ACC112 (cell line): Measurements from ENCODE around the gene LYPD1.

ENCODE experiments used
- H2AFZ ChIP-seq: fragments of 200-600 bp; sonication (generic); one replicate; pipeline ENCODE4 v1.6.0; 2017; ENCODE audit warnings: antibody characterized with exemption, low read length; ENCODE audit not compliant: unreplicated experiment
- H3K27ac ChIP-seq: fragments of 200-600 bp; sonication (generic); 2 replicates; pipeline ENCODE4 v1.5.1; 2014; ENCODE audit warnings: low read depth, mild to moderate bottlenecking, antibody characterized with exemption, low read length, moderate library complexity
- H3K27me3 ChIP-seq: fragments of 200-600 bp; sonication (generic); 2 replicates; pipeline ENCODE4 v1.6.1; 2014; ENCODE audit warnings: mild to moderate bottlenecking, antibody characterized with exemption, low read length, moderate library complexity, mixed read lengths; ENCODE audit not compliant: insufficient read depth
- H3K36me3 ChIP-seq: fragments of 200-600 bp; sonication (generic); 2 replicates; pipeline ENCODE4 v1.6.1; 2016; ENCODE audit warnings: mild to moderate bottlenecking, antibody characterized with exemption, low read length, moderate library complexity, mixed read lengths; ENCODE audit not compliant: insufficient read depth
- H3K4me1 ChIP-seq: fragments of 200-600 bp; sonication (generic); one replicate; pipeline ENCODE4 v1.6.1; 2016; ENCODE audit warnings: low read length, mixed read lengths; ENCODE audit not compliant: insufficient read depth, unreplicated experiment, control insufficient read depth
- H3K4me3 ChIP-seq: fragments of 200-600 bp; sonication (generic); 2 replicates; pipeline ENCODE4 v1.5.1; 2014; ENCODE audit warnings: mild to moderate bottlenecking, low read depth, low read length
- H3K79me2 ChIP-seq: fragments of 200-600 bp; sonication (generic); one replicate; pipeline ENCODE4 v1.6.0; 2016; ENCODE audit warnings: low read length; ENCODE audit not compliant: control insufficient read depth, unreplicated experiment, insufficient read depth

Gene LYPD1

GRCh38 chr2:132608311-132608710 is 61.7 kb downstream of the LYPD1 start:
- H3K27ac ChIP-seq, result no peak overlapping the region
- H2AFZ ChIP-seq, result no peak overlapping the region
- H3K27me3 ChIP-seq, result peaks cover 3% of the 10 kb centered on the region; the same call in 1 of the 2 replicates
- no peak overlapping the region for H3K4me3 ChIP-seq
- no peaks in the 10 kb centered on the region for H3K4me1 ChIP-seq
- H3K36me3 ChIP-seq, result no peaks in the 10 kb centered on the region
- H3K79me2 ChIP-seq, result no peaks in the 10 kb centered on the region

GRCh38 chr2:132607426-132608090 is 62.4 kb downstream of the LYPD1 start:
- Histone ChIP-seq H3K4me1 (no peaks in the 10 kb centered on the region), H3K4me3 (no peak overlapping the region), H3K27ac (no peak overlapping the region), H2AFZ (no peak overlapping the region), H3K36me3 (no peaks in the 10 kb centered on the region), H3K79me2 (no peaks in the 10 kb centered on the region), H3K27me3 (peaks cover 3% of the 10 kb centered on the region; the same call in 1 of the 2 replicates)

- Histone ChIP-seq H3K27ac (no peak overlapping the region), H3K4me1 (no peaks in the 10 kb centered on the region), H3K27me3 (no peaks in the 10 kb centered on the region), H2AFZ (no peak overlapping the region), H3K4me3 (no peak overlapping the region), H3K36me3 (no peaks in the 10 kb centered on the region), H3K79me2 (no peaks in the 10 kb centered on the region)
Measured at GRCh38 chr2:132606649-132607048, 63.4 kb downstream of the LYPD1 start.

- H3K36me3 ChIP-seq, result no peaks in the 10 kb centered on the region
- H3K4me1 ChIP-seq, result no peaks in the 10 kb centered on the region
- H3K27ac ChIP-seq, result no peak overlapping the region
- H3K4me3 ChIP-seq, result no peak overlapping the region
- H3K79me2 ChIP-seq, result no peaks in the 10 kb centered on the region
- no peaks in the 10 kb centered on the region for H3K27me3 ChIP-seq
- H2AFZ ChIP-seq, result no peak overlapping the region
Measured at GRCh38 chr2:132605236-132606180, 64.5 kb downstream of the LYPD1 start.

GRCh38 chr2:132604561-132604960 is 65.4 kb downstream of the LYPD1 start:
- Histone ChIP-seq H2AFZ (no peak overlapping the region), H3K4me3 (no peak overlapping the region), H3K79me2 (no peaks in the 10 kb centered on the region), H3K27ac (no peak overlapping the region), H3K27me3 (no peaks in the 10 kb centered on the region), H3K36me3 (no peaks in the 10 kb centered on the region), H3K4me1 (no peaks in the 10 kb centered on the region)

GRCh38 chr2:132599556-132599955 is 70.4 kb downstream of the LYPD1 start:
- no peaks in the 10 kb centered on the region for H3K79me2 ChIP-seq
- H3K36me3 ChIP-seq, result no peaks in the 10 kb centered on the region
- H2AFZ ChIP-seq, result no peak overlapping the region
- no peak overlapping the region for H3K27ac ChIP-seq
- H3K27me3 ChIP-seq, result no peaks in the 10 kb centered on the region; the same call in 1 of the 2 replicates
- no peaks in the 10 kb centered on the region for H3K4me1 ChIP-seq
- no peak overlapping the region for H3K4me3 ChIP-seq

- H2AFZ ChIP-seq, result no peak overlapping the region
- H3K4me1 ChIP-seq, result no peaks in the 10 kb centered on the region
- no peak overlapping the region for H3K27ac ChIP-seq
- H3K79me2 ChIP-seq, result no peaks in the 10 kb centered on the region
- H3K4me3 ChIP-seq, result no peak overlapping the region
- H3K27me3 ChIP-seq, result no peaks in the 10 kb centered on the region; the same call in 1 of the 2 replicates
- H3K36me3 ChIP-seq, result no peaks in the 10 kb centered on the region
Measured at GRCh38 chr2:132598536-132598935, 71.5 kb downstream of the LYPD1 start.

GRCh38 chr2:132597831-132598230 is 72.2 kb downstream of the LYPD1 start:
- Histone ChIP-seq H3K4me1 (no peaks in the 10 kb centered on the region), H3K27ac (no peak overlapping the region), H2AFZ (no peak overlapping the region), H3K36me3 (no peaks in the 10 kb centered on the region), H3K27me3 (no peaks in the 10 kb centered on the region; the same call in 1 of the 2 replicates), H3K79me2 (no peaks in the 10 kb centered on the region), H3K4me3 (no peak overlapping the region)

- H3K27me3 ChIP-seq, result no peaks in the 10 kb centered on the region; the same call in 1 of the 2 replicates
- no peaks in the 10 kb centered on the region for H3K36me3 ChIP-seq
- H3K79me2 ChIP-seq, result no peaks in the 10 kb centered on the region
- H3K27ac ChIP-seq, result no peak overlapping the region
- H2AFZ ChIP-seq, result no peak overlapping the region
- no peaks in the 10 kb centered on the region for H3K4me1 ChIP-seq
- no peak overlapping the region for H3K4me3 ChIP-seq
Measured at GRCh38 chr2:132597166-132597565, 72.8 kb downstream of the LYPD1 start.

GRCh38 chr2:132595693-132596092 is 74.3 kb downstream of the LYPD1 start:
- Histone ChIP-seq H3K79me2 (no peaks in the 10 kb centered on the region), H3K27me3 (no peaks in the 10 kb centered on the region; the same call in 1 of the 2 replicates), H3K4me1 (no peaks in the 10 kb centered on the region), H2AFZ (no peak overlapping the region), H3K36me3 (no peaks in the 10 kb centered on the region), H3K4me3 (no peak overlapping the region), H3K27ac (no peak overlapping the region)
